NB4 (cell line): ENCODE data around the gene TMEM200C.

ENCODE experiments used
- MYC ChIP-seq: IDR thresholded peaks from 2 replicates; pipeline ENCODE4 v1.6.1; 2011; ENCODE audit warnings: low read depth, low read length
- TF ChIP-seq, protein P1 (sequence below): IDR thresholded peaks from one replicate; pipeline ENCODE4 v1.5.1; 2012; ENCODE audit warnings: low read depth, low read length

DNA sequence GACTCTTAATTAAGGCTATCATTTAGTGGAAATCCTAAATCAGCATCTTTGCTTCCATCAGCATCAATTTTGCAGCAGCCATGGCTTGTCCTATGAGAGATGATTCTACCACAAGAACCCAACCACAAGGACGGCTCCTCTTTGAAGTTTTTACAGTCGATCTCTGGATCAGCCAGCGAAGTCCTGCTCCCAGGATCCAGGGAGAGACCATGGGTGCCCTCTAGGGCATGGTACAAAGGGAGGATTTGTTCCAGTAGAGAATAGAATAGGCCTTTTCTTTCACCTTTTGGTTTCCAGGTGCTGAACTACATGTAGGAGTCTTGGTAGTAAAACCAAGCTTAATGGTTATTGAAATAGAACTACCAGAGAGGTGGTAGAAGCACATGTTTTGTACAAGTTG is 52.7 kb downstream of the TMEM200C start:
- TF ChIP-seq, protein P1, sequence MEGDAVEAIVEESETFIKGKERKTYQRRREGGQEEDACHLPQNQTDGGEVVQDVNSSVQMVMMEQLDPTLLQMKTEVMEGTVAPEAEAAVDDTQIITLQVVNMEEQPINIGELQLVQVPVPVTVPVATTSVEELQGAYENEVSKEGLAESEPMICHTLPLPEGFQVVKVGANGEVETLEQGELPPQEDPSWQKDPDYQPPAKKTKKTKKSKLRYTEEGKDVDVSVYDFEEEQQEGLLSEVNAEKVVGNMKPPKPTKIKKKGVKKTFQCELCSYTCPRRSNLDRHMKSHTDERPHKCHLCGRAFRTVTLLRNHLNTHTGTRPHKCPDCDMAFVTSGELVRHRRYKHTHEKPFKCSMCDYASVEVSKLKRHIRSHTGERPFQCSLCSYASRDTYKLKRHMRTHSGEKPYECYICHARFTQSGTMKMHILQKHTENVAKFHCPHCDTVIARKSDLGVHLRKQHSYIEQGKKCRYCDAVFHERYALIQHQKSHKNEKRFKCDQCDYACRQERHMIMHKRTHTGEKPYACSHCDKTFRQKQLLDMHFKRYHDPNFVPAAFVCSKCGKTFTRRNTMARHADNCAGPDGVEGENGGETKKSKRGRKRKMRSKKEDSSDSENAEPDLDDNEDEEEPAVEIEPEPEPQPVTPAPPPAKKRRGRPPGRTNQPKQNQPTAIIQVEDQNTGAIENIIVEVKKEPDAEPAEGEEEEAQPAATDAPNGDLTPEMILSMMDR = no peak
- TF ChIP-seq MYC = no peak
